8988T (cell line): ENCODE measurements around the gene SPOCK1.

ENCODE experiments used
- DNase-seq: peaks from one replicate; pipeline ENCODE4 v3.0.0; 2011

SPOCK1 gene

DNA sequence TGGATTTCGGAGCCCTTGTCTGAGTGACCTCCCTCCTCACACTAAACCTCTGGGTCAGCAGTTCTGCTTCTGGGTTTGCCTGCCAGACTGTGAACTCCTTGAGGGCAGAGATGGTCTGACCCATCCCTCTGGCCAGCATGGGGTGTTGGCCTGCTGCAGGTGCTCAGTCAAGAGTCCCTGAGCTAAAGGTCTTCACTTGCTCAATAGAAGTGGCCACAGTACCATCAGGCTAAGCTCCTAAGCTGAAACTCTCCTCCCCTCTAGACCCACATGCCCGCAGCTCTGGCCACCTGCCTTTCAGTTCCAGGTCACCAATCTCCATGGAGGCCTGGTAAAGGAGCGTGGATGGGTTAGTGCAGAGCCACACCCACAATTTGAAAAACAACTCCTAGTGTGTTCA, 316.6 kb downstream of the SPOCK1 start:
- DNase-seq = no peak

DNA sequence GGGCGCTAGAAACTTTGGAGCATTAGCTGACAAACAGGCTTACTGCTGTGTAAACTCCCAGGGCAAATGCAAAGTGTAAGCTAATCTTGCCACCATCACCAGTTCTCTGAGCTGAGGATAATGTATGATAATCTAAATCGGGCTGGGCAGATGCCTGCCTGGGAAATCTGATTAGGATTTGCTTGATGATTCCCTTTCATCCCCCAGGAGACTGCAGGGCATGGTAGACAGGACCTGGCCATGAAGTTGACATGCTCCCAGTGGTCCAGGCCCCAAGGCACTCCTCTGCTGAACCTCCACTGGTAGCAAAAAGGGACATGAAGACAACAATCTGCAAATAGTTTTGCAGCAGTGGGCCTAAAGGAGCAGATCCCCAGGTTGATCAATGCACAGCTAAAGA, 317.5 kb downstream of the SPOCK1 start:
- no peak for DNase-seq

DNA sequence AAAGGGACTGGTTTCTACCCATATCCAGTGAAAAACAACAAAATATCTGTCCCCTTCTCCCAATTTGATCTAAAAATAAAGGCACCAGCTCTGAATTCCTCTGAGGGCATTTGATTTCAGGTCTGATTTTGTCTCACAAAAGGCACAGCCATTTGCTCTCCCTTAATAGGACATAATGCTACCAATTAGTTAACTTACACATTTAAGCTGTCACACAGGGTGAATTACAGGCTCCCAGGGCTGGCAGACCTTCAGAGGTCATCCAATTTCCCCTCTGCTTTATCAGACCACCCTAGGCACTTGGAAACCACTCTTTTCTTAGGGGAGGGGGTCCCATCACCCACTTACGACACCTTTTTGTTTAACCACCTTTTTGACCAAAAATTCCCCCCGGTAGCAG, 319.9 kb downstream of the SPOCK1 start:
- DNase-seq = no peak

DNA sequence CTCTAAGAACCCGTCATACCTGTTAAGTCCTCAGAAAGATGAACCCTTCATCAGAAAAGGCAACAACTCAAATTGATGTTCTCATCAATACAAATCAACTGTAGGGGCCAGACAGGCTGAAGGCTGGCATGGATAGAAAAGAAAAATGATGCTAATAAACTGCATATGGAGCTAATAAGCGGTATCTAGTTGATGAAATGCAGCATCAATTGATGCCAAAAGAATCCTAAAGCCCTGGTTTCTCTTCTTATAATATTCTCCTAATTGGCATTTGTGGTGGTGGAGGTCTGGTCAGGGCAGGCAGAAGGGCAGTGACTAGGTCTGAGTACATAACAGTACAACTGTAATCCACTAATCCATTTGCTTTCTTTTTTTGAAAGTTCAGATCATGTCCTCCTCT, 322.5 kb downstream of the SPOCK1 start:
- no peak for DNase-seq

DNA sequence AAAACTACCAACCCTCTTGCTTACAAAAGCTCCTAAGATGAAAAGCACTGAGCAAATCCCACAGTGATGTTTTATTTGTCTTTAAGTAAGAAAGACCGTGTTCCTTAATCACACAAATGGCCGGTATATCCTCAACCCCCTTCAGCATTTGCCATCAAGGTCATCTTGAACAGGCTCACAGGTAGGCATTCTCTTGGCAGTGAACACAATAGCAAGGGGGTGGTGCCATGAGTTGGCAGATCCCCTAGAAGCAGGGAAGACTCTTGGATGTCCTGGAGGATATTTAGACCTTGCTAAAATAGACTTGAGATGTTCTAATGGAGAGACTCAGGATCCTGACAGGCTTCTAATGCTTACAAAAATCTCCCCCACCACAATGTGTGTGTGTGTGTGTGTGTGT, 323.0 kb downstream of the SPOCK1 start:
- no peak for DNase-seq

DNA sequence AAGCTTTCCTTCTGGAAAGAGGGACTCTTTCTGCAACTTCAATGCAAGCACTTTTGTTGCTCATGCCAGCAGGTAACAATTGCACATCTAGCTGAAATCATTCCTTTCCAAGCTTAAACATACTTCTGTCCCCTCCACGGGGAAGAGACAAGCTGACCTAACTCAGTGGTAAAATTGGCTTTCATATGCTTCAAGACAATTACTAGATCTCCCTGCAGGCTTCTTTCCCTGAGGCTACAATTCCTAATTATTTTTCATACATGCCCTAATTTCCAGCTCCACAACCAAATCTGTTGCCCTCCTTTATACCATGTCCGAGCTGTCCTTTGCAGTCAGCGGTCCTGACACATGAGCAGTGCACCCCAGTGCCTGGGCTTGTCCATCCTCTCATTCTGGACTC, 324.9 kb downstream of the SPOCK1 start:
- DNase-seq = no peak

DNA sequence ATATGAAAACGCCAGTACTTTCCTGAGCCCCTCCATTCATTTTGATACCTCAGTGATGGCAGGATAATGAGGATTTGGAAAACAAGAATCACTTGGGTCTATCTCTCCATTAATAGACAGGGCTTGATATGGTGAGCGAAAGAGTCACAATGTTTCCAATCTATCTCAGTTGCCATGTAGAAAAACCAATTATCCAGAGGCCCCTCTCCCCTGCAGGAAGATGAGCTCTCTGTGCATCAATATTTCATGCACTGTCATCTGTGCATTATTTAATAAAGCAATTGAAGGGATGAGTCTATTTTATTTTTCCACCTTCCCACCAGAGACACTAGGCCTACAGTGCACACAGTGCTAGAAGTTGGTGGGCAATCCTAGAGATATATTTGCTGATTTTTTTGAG, 326.9 kb downstream of the SPOCK1 start:
- no peak for DNase-seq

DNA sequence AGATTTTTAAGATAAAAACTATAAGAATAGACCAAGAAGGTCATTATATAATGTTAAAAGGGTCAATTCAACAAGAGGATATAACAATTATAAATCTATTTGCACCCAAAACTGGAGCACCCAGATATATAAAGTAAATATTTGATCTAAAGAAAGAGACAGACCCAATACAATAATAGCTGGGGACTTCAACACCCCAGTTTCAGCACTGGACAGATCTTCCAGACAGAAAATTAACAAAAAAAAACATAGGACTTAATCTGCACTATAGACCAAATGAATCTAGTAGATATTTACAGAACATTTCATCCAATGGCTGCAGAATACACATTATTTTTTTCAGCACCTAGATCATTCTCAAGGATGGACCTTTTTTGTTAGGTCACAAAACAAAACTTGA, 331.9 kb downstream of the SPOCK1 start:
- no peak for DNase-seq

DNA sequence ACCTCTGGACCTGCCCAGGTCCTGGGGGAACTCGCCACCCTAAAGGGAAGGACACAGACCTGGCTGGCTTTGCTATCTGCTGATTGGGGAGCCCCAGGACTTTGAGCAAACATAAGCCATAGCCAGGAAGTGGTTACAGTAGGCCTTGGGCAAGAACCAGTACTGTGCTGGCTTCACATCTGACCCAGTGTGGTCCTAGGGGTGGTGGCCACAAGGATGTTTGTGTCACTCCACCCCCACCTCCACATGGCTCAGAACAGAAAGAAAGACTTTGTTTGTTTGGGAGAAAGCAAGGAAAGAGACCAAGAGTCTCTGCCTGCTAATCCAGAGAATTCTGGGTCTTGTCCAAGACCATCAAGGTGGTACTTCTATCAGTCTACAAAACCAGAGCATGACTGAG, 334.2 kb downstream of the SPOCK1 start:
- DNase-seq = no peak

DNA sequence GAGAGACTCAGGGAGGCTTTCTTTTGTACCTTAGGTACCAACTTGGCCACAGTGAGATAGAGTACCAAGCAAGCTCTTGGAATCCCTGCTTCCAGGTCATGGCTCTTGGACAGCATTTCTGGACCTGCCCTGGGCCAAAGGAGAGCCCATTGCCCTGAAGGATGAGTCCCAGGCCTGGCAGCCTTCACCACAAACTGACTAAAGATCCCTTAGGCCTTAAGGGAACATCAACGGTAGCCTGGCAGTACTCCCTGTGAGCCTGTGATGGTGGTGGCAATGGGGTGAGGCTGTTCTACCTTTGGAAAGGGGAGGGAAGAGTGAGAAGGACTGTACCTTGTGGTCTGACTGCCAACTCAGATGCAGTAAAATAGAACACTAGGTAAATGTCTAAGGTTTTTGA, 334.6 kb downstream of the SPOCK1 start:
- no peak for DNase-seq

DNA sequence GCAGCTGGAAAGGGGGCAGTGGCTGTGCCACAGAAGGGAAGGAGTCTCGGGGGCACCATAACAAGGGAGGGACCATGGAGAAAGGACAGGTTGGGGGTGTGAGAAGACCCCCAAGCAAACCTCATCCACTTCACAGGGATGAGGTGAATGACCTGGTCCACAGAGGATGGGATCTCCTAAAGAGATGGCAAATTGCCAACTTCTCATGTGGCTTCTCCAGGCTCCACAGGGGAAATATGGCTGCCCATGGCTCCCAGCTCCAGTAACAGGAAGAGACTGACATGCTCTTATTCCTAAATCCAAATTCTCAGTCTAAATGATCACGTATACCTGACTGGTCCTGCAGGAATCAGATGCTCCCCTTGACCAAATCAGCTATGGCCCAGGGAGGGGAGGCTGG, 340.4 kb downstream of the SPOCK1 start:
- DNase-seq = no peak

DNA sequence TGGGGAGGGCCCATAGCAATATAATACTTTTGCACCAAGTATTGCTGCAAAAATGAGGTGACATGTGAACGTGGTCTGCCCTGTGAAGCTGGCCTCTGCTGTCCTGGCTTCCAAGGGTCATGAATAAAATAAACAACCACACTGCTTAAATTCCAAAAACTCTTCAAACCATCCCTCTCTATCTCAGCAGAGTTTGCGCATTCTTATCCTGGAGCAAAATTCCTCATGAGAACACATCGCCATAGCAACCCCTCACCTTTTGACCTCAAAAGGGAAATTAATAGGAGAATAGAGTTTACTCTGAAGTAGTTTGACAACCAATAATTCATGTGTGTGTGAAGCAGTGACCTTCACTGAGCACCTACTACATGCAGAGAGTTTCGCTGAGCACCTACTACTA, 342.9 kb downstream of the SPOCK1 start:
- DNase-seq = no peak

DNA sequence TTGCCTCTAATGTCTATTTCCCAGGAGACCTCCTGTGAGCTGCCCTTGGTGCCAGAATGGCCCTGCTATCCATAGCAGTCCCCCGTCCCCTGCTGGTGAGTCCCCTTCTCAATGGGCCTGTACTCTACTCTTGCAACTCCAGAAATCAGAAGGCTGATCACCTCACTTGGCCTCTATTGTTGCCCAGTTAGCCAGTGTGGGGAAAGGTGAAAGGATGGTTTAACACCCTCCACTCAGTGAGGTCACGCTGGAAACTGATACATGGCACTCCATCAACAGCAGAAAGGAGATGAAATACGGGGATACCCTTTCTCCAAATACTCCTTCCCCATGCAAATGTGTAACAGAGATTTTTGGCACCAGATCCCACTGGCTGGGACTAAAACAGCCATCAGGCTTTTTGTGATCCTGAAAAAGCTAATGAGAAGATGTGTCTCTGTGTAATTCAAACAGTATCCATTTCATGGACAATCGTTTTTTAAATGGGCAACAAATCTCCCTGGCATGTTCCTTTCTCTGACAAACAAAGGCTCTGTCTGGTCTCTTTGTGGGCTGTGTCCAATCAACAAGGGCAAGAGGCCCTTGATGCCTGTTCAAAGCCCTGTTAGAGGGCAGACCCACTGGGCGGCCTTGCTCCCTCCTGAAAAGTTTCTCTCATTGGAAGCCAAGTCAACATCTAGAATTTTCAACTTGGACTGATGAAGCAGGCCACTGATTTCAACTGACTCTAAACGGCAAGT, 343.7 kb downstream of the SPOCK1 start:
- no peak for DNase-seq

DNA sequence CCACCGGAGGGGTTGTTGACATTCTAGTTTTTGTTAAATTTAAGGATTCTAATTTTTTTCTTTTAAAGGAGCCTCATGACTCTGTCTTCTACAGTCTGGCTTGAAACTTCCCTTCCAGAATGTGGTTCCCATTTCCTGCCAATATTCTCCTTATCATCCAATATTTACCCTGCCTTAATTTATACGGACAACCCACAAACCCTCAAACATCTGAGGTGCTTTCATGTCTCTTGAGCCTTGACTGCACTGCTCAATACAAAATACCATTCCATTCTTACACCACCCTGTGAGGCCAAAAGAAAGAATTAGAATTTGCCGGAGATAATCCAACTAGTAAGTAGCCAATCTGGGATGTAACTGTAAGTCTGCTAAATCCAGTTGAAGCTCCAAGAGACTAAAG, 346.5 kb downstream of the SPOCK1 start:
- no peak for DNase-seq

DNA sequence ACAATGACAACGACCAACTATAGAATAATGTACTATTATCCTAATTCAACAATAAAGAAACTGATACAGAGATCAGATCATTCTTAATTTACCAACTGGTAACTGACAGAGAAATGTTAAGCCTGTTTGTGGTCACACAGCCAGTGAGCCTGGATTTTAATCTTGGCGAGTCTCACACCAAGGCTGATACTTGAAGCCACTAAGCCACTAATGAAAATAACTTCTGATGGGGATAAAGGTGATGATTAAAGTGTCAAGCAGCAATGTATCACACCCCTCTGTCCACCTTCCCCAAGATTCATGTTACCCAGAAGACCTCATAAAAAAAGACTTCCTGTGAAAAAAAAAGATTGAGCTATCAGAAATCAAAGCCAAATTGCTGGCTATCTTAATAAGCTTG, 350.5 kb downstream of the SPOCK1 start:
- DNase-seq = no peak

DNA sequence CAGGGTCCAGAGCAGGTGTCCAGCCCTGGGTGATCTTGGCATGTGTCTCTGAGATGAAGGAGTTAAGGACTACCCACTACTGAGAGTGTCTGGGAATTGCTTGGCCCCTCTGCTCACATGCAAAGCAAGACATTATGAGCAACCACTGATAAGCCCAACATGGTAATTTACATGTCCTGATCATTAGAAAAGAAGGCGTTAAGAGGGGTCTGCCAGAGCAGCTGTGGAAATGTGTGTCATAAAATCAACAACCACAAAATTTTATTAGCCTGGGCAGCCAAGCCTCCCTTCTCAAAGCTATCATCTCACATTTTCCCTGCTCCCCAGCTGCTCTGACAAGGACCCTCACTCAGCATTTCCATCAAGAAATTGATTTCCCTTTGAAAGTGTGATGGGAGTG, 351.0 kb downstream of the SPOCK1 start:
- no peak for DNase-seq

DNA sequence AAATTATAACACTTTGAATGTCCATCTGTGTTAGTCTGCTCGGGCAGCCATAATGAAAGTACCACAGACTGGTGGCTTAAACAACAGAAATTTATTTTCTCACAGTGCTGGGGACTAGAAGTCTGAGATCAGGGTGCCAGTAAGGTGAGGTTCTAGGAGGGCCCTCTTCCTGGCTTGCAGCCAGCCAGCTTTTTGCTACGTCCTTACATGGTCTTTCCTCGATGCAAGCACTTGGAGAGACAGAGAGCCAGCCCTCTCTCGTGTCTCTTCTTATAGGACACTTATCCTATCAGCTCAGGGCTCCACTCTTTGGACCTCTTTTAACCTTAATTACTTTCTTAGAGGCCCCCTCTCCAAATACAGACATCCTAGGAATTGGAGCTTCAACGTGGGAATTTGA, 351.8 kb downstream of the SPOCK1 start:
- DNase-seq = no peak

DNA sequence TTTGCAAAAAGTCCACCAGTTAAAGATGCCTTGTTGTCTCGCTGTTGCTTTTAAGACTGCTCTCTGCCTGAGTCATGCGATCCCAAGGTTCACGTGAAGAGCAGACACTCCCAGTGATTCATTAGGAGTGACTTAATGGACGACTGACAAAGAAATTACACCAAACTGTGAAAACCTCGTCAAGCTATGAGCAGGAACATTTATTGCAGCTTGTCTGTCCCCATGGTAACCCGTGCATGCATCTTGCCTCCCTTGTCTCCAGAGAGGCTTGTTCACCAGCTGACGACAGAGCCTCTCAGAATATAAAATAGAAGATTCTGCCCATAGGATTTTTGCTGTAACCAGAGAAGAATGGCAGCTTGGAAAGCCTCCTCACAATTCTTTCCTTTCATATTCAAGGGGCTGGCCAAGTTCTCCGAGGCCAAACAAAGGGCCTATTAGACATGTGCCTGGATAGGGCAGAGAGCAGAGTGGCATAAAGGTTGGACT, 352.7 kb downstream of the SPOCK1 start:
- no peak for DNase-seq

DNA sequence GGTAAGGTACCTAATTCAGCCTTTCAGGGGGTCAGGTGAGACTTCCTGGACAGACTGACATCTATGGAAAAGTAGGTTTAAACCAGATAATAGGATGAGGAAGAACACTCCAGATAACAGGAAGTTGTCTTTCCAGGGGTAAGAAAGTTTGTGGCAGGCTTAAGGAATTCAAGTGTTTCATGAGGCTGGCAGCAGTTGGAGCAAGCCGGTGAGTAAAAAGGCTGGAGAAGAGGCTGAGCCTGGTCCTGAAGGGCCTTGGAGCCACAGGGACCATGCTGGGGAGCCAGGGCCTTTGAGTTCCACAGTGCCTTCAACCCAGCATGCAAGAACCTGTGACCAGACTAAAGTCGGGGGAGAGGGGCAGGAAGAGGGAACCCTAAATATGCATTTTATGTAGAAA, 353.4 kb downstream of the SPOCK1 start:
- no peak for DNase-seq

DNA sequence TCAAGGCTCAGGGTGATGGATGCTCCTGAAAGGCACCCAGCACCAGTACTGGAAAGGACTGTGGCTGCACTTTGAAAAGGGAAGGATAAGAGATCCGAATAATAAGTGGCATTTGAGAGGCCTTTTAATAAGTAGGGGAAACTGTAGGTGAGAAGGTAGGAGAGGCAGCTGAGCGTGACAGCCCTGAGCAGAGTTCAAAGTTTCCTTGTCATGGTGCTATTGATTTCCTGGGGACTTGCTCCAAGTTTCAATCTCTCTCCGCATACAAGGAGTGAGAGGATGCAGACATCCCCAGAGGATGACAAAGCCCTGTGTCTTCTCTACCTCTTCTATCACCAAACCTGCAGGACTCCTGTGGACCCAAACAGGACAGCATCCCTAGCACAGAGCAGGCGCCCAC, 354.5 kb downstream of the SPOCK1 start:
- DNase-seq = no peak

DNA sequence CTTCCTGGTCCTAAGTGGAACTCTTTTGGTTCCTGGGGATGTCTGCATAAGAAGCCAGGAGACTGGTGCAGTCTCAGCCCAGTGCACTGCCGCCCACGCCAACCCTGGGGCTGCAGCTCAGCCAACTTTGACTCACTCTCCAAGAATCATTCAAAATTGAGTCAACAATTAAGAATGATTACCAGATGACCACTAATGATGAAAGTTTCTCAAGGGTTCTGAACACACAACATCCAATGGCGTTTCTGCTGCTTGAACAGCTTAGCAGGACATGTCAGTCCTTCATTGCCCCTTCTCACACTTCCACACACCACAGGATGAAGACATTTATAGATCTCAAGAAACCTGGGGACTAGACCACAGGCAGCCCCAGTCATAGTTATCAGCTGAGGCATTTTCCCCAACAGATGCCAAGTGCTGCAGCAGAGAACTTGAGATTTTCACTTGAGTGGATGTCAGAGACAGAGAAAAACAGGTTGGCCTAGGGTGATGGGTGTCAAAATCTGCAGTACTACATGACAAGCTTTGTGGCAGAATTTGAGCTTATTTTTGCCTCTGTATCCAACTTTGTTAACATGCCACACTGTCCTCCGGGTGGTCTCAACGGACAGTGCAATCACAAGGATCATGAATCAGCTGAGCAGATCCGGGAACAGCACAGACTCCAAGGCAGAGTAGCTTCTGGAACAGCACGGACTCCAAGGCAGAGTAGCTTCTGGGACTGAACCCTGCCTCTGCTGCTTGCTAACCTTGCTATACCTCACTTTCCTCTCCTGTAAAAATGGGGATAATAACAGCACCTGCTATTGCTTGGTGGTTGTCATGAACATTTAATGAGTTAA, 356.1 kb downstream of the SPOCK1 start:
- no peak for DNase-seq

DNA sequence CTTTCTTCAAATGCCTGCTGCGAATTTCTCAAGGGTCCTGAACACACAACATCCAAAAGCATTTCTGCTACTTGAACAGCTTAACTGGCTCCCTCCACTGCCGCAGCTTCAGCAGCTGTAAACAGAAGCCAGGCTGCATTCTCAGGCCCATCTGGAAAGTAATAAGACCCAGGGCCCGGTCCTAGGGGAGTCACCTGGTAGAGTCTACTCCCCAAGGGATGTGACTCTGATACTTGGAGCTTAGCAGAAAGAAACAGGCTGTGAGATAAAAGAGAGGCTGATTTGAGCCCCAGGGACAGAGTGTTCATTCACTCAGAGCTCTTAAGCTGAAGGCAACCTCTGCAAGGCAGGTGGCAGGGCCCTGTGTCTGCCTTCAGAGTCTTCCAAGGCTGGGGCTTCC, 356.8 kb downstream of the SPOCK1 start:
- DNase-seq = no peak

DNA sequence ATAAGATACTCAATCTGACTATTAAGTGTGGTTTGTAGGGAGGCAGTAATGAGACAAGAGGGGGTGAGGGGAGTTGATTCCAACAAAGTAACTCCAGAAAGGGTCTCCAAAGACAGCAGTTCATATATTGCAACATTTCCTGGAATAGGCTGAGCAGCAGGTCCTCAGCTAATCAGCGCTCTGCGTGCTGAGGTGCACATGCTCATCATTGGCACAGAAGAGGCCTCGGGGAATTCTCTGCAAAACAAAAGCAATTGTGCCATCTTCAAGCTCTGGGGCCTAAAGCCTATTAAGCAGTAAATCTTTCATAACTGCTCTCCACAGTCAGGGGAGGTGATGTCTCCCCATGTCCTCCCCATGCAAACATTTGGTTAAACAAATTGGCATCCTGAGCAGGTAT, 357.3 kb downstream of the SPOCK1 start:
- DNase-seq = no peak

DNA sequence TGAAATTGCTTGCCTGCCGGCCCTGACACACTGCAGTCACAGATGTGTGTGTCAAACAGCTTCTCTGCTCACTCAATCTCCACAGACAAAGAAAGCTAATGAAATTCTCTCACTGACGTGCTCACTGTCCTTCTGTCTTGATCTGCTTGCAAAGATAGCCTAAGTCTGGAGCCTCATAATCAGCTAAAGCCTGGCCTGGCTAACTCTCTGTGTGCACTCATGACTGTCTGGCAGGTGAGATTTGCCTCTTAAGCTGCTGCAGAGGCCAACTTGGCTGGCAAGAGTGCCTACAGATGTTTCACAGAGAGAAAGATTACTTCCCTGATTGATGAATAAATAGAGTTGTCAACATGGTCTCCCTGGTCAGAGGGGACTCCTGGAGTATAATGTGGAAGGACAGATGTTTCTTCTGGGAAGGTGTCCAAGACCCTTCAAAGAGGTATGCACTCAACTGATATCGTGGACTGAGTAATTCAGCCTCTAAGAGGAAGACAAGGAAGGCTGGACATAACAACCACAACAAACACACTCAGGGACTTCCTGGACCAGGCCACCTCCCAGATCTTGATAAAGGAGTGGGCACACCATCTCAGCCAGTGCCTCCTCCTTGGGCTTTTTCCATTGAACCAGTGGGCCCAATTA, 362.0 kb downstream of the SPOCK1 start:
- DNase-seq = no peak
